SK-N-MC (cell line): ENCODE measurements around the gene MICU1.
A peak's percentile ranks its signal among the peaks of the same experiment; 100 is the strongest.

Experiments
- DNase-seq: peaks from one replicate; pipeline ENCODE4 v3.0.0-alpha.2; 2011; ENCODE audit warnings: low read depth, low spot score
- H3K27ac ChIP-seq: fragments of 200-600 bp; sonication (generic); 2 replicates; pipeline ENCODE4 v1.5.1; 2016; ENCODE audit warnings: mixed run types
- H3K36me3 ChIP-seq: fragments of 200-600 bp; sonication (generic); 2 replicates; pipeline ENCODE4 v1.6.1; 2017; ENCODE audit warnings: antibody characterized with exemption, low read length, mixed read lengths; ENCODE audit not compliant: insufficient read depth
- H3K4me3 ChIP-seq: fragments of 200-600 bp; sonication (generic); 2 replicates; pipeline ENCODE4 v1.5.1; 2016
- H3K9ac ChIP-seq: fragments of 200-600 bp; sonication (generic); 2 replicates; pipeline ENCODE4 v1.8.0; 2017; ENCODE audit warnings: mixed run types, mixed read lengths; ENCODE audit not compliant: insufficient read length
- H3K9me3 ChIP-seq: fragments of 200-600 bp; sonication (generic); 2 replicates; pipeline ENCODE4 v1.6.1; 2017; ENCODE audit warnings: low read depth, mild to moderate bottlenecking, antibody characterized with exemption, low read length, moderate library complexity, mixed read lengths
- EZH2 ChIP-seq: fragments of 200-600 bp; sonication (generic); IDR thresholded peaks from one replicate; pipeline ENCODE4 v1.6.1; 2017; ENCODE audit warnings: antibody characterized with exemption
- FOXP2 ChIP-seq: optimal IDR thresholded peaks from 2 replicates; pipeline ENCODE3; 2011; ENCODE audit warnings: mild to moderate bottlenecking, moderate library complexity; ENCODE audit not compliant: insufficient read depth; ENCODE audit errors: extremely low read length, control extremely low read depth
- POLR2AphosphoS5 ChIP-seq: IDR thresholded peaks from 2 replicates; pipeline ENCODE4 v1.6.1; 2012; ENCODE audit warnings: mild to moderate bottlenecking, low read depth, low read length, borderline replicate concordance

The MICU1 gene

DNA sequence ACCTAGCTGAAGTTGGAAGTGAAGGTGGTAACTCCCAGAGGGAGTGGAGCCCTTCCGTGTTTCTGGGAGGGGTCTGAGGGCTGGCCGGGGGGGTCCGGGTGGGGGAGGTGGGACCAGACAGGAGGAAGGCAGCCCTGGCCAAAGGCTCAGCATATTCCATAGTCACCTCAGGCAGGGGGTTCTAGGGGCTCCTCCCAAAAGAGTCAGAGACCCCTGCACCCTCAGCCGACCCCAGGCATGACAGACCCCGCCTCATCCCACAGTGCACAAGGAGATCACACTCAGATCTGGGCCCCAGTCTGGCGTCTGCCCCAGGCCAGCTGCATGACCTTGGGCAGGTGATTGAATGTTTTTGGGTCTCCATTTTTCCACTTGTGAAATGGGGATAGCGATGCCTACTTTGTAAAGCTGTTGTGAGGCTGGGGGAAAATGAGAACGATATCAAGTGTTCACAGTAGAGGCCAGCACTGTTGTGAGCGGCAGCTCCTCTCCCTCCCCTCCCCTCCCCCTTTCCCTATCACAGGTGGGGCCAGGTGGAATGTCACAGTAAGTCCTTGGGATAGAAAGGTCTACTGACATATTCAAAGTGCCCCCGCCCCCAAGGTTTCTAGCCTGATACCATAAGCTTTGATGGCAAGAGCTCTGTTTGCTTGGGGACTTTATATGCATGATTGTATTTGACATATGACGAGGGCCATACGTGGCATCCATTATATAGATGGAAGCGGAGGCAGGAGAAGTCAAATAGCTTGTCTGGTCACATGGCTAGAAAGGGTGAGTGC is 304.4 kb downstream of the MICU1 start:
- H3K9ac ChIP-seq, result peak overlapping the region; percentile 76
- H3K36me3 ChIP-seq, result no peaks in the 10 kb centered on the region
- no peak for DNase-seq
- H3K27ac ChIP-seq, result peak overlapping the region; percentile 98
- TF ChIP-seq EZH2 (no peak), FOXP2 (no peak), POLR2AphosphoS5 (no peak)
- no peaks in the 10 kb centered on the region for H3K9me3 ChIP-seq
- H3K4me3 ChIP-seq, result no peak overlapping the region

DNA sequence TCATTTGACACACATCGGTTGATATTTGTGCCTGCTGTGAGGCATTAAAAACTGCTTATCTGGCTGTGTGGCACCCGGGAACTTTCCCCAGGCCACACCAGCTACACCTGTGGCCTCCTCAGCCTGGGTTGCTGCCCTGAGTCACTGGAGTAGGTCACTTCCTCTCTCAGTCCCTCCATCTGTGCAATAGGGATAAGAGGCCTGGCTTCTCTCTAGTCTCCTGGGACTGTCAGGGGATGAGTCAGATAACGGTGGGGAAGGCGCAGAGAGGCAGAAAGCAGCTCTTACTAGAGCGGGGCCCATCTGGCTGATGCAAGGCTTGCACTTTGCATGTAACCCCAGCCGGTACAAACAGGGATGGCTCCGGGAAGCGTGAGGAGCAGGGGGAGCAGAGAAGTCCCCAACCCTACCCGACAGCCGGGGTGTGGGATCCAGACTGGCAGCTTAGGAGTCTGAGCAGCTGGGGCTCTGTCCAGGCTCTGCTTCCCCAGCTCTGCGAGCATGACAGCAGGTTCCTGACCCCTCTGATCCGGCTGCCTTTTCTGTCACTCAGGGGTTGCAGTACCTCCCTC is 305.1 kb downstream of the MICU1 start:
- H3K4me3 ChIP-seq, result 0 out of 2 replicates have a peak overlapping the region, but pooled peaks have one; percentile 38

DNA sequence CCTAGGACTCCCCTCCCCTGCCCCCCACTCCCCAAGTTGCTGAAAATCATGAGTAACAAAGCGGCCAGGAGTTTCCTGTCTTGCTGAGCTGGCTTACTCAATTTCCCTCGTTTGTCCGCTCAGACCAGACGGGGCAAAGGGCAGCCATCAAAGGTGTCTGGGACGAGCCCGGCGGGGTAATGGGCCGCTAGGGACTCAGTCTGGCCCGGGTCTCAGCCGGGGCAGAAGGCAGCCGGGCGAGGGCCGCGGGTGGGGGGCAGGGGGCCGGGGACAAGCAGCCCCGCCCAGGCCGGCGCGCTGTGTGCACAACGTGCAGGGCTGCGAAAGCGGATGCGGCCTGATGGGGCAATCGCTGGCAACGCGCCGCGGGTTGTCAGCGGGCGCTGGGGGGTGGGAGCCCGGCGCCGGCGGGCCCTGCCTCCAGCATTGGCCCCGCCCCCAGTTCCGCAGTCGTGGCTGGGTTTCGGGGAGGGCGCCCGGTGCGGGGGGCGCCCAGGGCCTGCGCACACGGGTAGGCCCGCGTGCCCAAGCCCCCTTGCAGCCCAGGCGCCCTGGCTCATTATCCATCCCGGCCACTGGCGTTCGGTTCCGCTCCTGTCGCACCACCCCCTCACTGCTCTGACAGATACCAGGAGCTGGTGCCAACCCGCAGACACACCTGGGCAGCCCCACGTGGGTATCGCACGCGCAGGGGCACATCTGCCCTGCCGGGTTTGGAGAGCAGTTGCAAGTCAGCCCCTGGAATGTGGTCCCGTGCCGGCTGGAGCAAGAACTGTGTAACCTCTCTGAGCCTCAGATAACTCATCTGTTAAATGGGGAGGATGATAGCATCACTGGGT is 306.2 kb downstream of the MICU1 start:
- TF ChIP-seq FOXP2, result peak; percentile 32
- TF ChIP-seq EZH2, result no peak
- Histone ChIP-seq H3K9me3 (no peaks in the 10 kb centered on the region), H3K9ac (peak overlapping the region; percentile 81), H3K27ac (peak overlapping the region; percentile 98), H3K4me3 (peak overlapping the region; percentile 70), H3K36me3 (no peaks in the 10 kb centered on the region)
- no peak for DNase-seq

More for the DNA sequence above, 305.1 kb downstream of the MICU1 start:
- H3K27ac ChIP-seq, result peak overlapping the region; percentile 98
- H3K36me3 ChIP-seq, result no peaks in the 10 kb centered on the region
- peak overlapping the region; percentile 76 for H3K9ac ChIP-seq
- peak; percentile 76 for DNase-seq
- H3K9me3 ChIP-seq, result no peaks in the 10 kb centered on the region
- no peak for TF ChIP-seq FOXP2

DNA sequence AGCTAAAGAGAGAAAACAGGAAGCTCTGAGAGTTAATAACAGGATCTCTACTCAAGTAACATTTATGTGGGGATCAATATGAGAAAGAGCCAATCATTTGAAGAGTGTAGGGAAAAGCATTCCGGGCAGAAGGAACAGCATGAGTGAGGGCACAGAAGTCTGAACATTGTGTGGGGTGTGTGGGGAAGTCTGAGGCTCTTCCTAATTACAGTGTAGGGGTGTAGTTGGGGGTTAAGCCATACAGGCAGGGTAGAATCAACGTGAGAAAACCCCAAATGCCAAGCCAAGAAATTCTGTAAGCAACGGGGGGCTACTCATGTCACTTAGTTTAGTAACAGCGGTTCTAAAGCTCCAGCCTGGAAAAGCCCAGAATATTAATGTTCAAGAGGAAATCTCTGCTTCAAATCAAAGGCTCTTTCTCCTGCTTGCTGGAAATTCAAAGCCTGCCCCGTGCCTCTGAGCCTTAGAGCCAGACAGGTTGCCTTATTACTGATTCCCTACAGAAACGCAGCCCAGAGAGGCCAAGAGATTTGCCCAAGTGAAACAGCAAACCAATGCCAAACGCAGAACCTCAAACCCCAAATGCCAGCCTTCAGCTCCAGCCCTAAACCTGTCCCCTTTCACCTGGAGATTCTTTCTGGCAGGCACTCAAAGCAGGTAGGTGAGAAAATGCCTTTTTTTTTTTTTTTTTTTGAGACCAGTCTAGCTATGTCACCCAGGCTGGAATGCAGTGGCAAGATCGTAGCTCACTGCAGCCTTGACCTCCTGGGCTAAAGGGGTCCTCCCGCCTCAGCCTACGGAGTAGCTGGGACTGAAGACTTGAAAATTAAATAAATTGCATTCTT is 307.2 kb downstream of the MICU1 start:
- H3K36me3 ChIP-seq, result no peaks in the 10 kb centered on the region

More for the DNA sequence above, 307.2 kb downstream of the MICU1 start:
- no peak for DNase-seq
- Histone ChIP-seq H3K4me3 (peak overlapping the region; percentile 70), H3K9ac (peak overlapping the region; percentile 81), H3K27ac (peak overlapping the region; percentile 90), H3K9me3 (no peaks in the 10 kb centered on the region)
- TF ChIP-seq EZH2 (no peak), FOXP2 (no peak), POLR2AphosphoS5 (no peak)
